VCaP (cell line): ENCODE results near the gene YPEL2.

Source experiments
- H3K27ac ChIP-seq: fragments of 450-650 bp; 2 replicates; pipeline ENCODE4 v1.5.1; 2017
- CTCF ChIP-seq: fragments of 450-650 bp; conservative IDR thresholded peaks from 2 replicates; pipeline ENCODE4 v1.5.1; 2017; ENCODE audit warnings: mild to moderate bottlenecking, moderate library complexity

The YPEL2 gene

GRCh38 chr17:59368218-59368857 lies 36.9 kb downstream of the YPEL2 start:
- TF ChIP-seq CTCF: no peak
- H3K27ac ChIP-seq: peak overlapping the region; percentile 99

GRCh38 chr17:59369031-59369975 lies 37.8 kb downstream of the YPEL2 start:
- no peak for TF ChIP-seq CTCF
- H3K27ac ChIP-seq: peak overlapping the region; percentile 99

GRCh38 chr17:59370593-59371299 lies 39.3 kb downstream of the YPEL2 start:
- peak overlapping the region; percentile 99 for H3K27ac ChIP-seq

GRCh38 chr17:59371416-59372100 lies 40.1 kb downstream of the YPEL2 start:
- peak overlapping the region; percentile 99 for H3K27ac ChIP-seq

More at GRCh38 chr17:59370593-59371299, 39.3 kb downstream of the YPEL2 start:
- TF ChIP-seq CTCF: no peak

GRCh38 chr17:59372138-59372751 lies 40.8 kb downstream of the YPEL2 start:
- TF ChIP-seq CTCF: no peak
- peak overlapping the region; percentile 99 for H3K27ac ChIP-seq

More at GRCh38 chr17:59371416-59372100, 40.1 kb downstream of the YPEL2 start:
- no peak for TF ChIP-seq CTCF

- peak overlapping the region; percentile 99 for H3K27ac ChIP-seq
- TF ChIP-seq CTCF: no peak
These were observed 42.5 kb downstream of the YPEL2 start for GRCh38 chr17:59373882-59374495.
